Esophagus squamous epithelium (tissue), 5 donors: ENCODE data around the gene YEATS4. TPM values are rescaled to one million over a fixed set of nuclear protein-coding genes. Genes with fewer than 3 reads are reported as not detected.

Experiments
- DNase-seq: peaks from one replicate; lab custom pipeline; 2025; lab: John Stamatoyannopoulos, UW
- H3K27ac ChIP-seq, 4 donors: fragments of 200-600 bp; sonication (generic); one replicate each; pipeline ENCODE4 v1.5.1; 2016 to 2019; ENCODE audit warnings: mild to moderate bottlenecking in 1 of 4
- H3K27me3 ChIP-seq, 4 donors: fragments of 200-600 bp; sonication (generic); 1 replicate in 3 of 4; 2 replicates in 1 of 4; pipeline versions ENCODE4 v1.5.1 to v1.6.0; 2017 to 2021; ENCODE audit warnings: antibody characterized with exemption in 1 of 4
- H3K36me3 ChIP-seq, 3 donors: fragments of 200-600 bp; sonication (generic); one replicate each; pipeline ENCODE4 v1.5.1; 2016 to 2019
- H3K4me1 ChIP-seq, 3 donors: fragments of 200-600 bp; sonication (generic); one replicate each; pipeline ENCODE4 v1.5.1; 2017 to 2019
- H3K4me3 ChIP-seq, 4 donors: fragments of 200-600 bp; sonication (generic); 1 replicate in 3 of 4; 2 replicates in 1 of 4; pipeline ENCODE4 v1.5.1; 2016 to 2019; ENCODE audit warnings: mild to moderate bottlenecking in 2 of 4, moderate library complexity in 1 of 4
- H3K9me3 ChIP-seq, 3 donors: fragments of 200-600 bp; sonication (generic); one replicate each; pipeline ENCODE4 v1.5.1; 2016 to 2019
- POLR2A ChIP-seq, 4 donors: fragments of 450-650 bp; IDR thresholded peaks; one replicate each; pipeline ENCODE4 v1.6.1; 2017; ENCODE audit warnings: antibody characterized with exemption in 4 of 4, mild to moderate bottlenecking in 4 of 4, moderate library complexity in 3 of 4
- WGBS, 2 donors: methylation state at CpG; one replicate each; pipeline ENCODE4 v1.1.5; 2018; 5-methylcytosine and 5-hydroxymethylcytosine counted together
- intact Hi-C: fragments of 100-400 bp; cut with DNase I; formaldehyde crosslinking; loops from one replicate; pipeline ENCODE4 v1.15.0; 2022
- total RNA-seq, 4 donors: library from RNA; depleted of rRNA; stranded (reverse); fragments of >200 nt; gene quantifications; one replicate each; pipeline ENCODE4 v1.1.0, GENCODE V29; 2016
- TF ChIP-seq, protein P1 (sequence below), 6 experiments: fragments of 450-650 bp in 4 of 6; fragments of 200-600 bp in 2 of 6; sonication (generic) in 2 of 6; IDR thresholded peaks; one replicate each; pipeline ENCODE4 v1.5.1; 2016 to 2019; ENCODE audit warnings: antibody characterized with exemption in 6 of 6, mild to moderate bottlenecking in 4 of 6, moderate library complexity in 4 of 6
- donor health status: DM: yes; HTN: yes; CAD: no.

YEATS4 gene
- total RNA-seq, 4 donors from 2014 or later, result 15.0 to 36.9 (median 26.2) TPM

GRCh38 chr12:69388371-69388770 lies 28.8 kb downstream of the YEATS4 start:
- Histone ChIP-seq H3K27me3 (no peaks in the 10 kb centered on the region), H3K9me3 (no peaks in the 10 kb centered on the region), H3K4me3 (no peak overlapping the region), H3K36me3 (peaks cover 0 to 24% (median 0%) of the 10 kb centered on the region in 3 donors), H3K4me1 (peaks cover 0 to 23% (median 0%) of the 10 kb centered on the region in 3 donors), H3K27ac (no peak overlapping the region)
- DNase-seq, result no peak
- 55 to 71% methylated on average over 1 of the region's 1 CpG for WGBS, 2 donors
- no peak for TF ChIP-seq POLR2A (IDR thresholded peaks at IDR 0.05)
- TF ChIP-seq, protein P1, sequence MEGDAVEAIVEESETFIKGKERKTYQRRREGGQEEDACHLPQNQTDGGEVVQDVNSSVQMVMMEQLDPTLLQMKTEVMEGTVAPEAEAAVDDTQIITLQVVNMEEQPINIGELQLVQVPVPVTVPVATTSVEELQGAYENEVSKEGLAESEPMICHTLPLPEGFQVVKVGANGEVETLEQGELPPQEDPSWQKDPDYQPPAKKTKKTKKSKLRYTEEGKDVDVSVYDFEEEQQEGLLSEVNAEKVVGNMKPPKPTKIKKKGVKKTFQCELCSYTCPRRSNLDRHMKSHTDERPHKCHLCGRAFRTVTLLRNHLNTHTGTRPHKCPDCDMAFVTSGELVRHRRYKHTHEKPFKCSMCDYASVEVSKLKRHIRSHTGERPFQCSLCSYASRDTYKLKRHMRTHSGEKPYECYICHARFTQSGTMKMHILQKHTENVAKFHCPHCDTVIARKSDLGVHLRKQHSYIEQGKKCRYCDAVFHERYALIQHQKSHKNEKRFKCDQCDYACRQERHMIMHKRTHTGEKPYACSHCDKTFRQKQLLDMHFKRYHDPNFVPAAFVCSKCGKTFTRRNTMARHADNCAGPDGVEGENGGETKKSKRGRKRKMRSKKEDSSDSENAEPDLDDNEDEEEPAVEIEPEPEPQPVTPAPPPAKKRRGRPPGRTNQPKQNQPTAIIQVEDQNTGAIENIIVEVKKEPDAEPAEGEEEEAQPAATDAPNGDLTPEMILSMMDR (IDR thresholded peaks at IDR 0.05), result peak in 5 of 6 experiments; percentile 24 to 70 (median 60)
- intact Hi-C loops, result no loop called here

DNA sequence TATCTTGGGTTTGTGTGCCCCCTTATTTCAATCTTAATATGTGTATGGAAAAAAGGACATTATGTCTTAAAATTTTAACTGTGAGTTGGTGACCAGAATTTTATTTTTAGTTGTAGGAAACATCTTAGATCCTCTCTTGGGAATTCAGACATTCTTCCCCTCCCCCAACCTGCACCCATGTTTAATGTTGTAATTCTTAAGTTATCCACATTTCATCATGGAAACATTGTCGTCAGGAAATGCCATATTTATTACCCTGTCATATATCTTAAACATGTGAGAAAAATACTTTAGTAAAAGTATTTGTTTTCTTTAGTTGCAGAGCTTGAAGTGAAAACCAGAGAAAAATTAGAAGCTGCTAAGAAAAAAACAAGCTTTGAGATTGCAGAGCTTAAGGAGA lies 30.3 kb downstream of the YEATS4 start:
- peaks cover 0 to 24% (median 0%) of the 10 kb centered on the region in 3 donors for H3K36me3 ChIP-seq
- DNase-seq, result no peak
- H3K27ac ChIP-seq, result no peak overlapping the region
- WGBS, 2 donors, result 42 to 53% methylated on average over 1 of the region's 1 CpG
- peaks cover 0 to 21% (median 0%) of the 10 kb centered on the region in 3 donors for H3K4me1 ChIP-seq
- intact Hi-C loops, result no loop called here
- H3K9me3 ChIP-seq, result no peaks in the 10 kb centered on the region
- TF ChIP-seq, protein P1 (IDR thresholded peaks at IDR 0.05), result no peak
- TF ChIP-seq POLR2A (IDR thresholded peaks at IDR 0.05), result no peak
- H3K4me3 ChIP-seq, result no peak overlapping the region
- peaks cover 0 to 10% (median 0%) of the 10 kb centered on the region in 4 donors for H3K27me3 ChIP-seq

- no peak overlapping the region for H3K27ac ChIP-seq
- TF ChIP-seq, protein P1 (IDR thresholded peaks at IDR 0.05), result no peak
- 85 to 94% methylated on average over 1 of the region's 1 CpG for WGBS, 2 donors
- DNase-seq, result no peak
- H3K9me3 ChIP-seq, result peaks cover 0 to 9% (median 8%) of the 10 kb centered on the region in 3 donors
- H3K36me3 ChIP-seq, result peaks cover 0 to 32% (median 0%) of the 10 kb centered on the region in 3 donors
- peaks cover 0 to 11% (median 0%) of the 10 kb centered on the region in 4 donors for H3K27me3 ChIP-seq
- intact Hi-C loops, result no loop called here
- no peak overlapping the region for H3K4me3 ChIP-seq
- H3K4me1 ChIP-seq, result peaks cover 0 to 16% (median 0%) of the 10 kb centered on the region in 3 donors
These were observed 32.8 kb downstream of the YEATS4 start for GRCh38 chr12:69392179-69392928.

- intact Hi-C loops, result no loop called here
- H3K9me3 ChIP-seq, result peaks cover 0 to 12% (median 11%) of the 10 kb centered on the region in 3 donors
- TF ChIP-seq, protein P1 (IDR thresholded peaks at IDR 0.05), result no peak
- no peak for TF ChIP-seq POLR2A (IDR thresholded peaks at IDR 0.05)
- peaks cover 0 to 16% (median 0%) of the 10 kb centered on the region in 3 donors for H3K4me1 ChIP-seq
- peaks cover 0 to 25% (median 0%) of the 10 kb centered on the region in 3 donors for H3K36me3 ChIP-seq
- WGBS, 2 donors, result 68 to 79% methylated on average over 1 of the region's 1 CpG
- H3K27me3 ChIP-seq, result peaks cover 0 to 11% (median 0%) of the 10 kb centered on the region in 4 donors
- no peak overlapping the region for H3K27ac ChIP-seq
- H3K4me3 ChIP-seq, result no peak overlapping the region
- no peak for DNase-seq
These were observed 36.5 kb downstream of the YEATS4 start for GRCh38 chr12:69396041-69396440.

DNA sequence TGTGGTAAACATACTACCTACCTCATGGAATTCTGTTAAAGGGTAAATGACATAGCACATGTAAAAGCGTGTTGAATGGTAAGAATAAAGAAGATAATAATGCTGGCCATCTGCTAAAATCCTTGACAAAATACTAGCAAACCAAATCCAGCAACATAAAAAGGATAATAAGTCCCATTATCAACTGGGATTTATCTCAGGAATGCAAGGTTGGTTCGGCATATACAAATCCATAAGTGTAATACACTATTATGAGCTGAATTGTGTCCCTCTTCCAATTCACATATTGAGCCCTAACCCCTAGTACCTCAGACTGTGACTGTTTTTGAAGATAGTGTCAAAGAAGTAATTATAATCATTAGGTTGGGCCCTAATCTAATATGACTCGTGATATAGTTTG lies 37.4 kb downstream of the YEATS4 start:
- TF ChIP-seq, protein P1 (IDR thresholded peaks at IDR 0.05), result no peak
- no peak for TF ChIP-seq POLR2A (IDR thresholded peaks at IDR 0.05)
- H3K36me3 ChIP-seq, result peaks cover 0 to 16% (median 0%) of the 10 kb centered on the region in 3 donors
- DNase-seq, result no peak
- H3K9me3 ChIP-seq, result peaks cover 0 to 12% (median 11%) of the 10 kb centered on the region in 3 donors
- no peak overlapping the region for H3K27ac ChIP-seq
- H3K4me1 ChIP-seq, result peaks cover 0 to 19% (median 0%) of the 10 kb centered on the region in 3 donors
- 88 to 98% methylated on average over 3 of the region's 3 CpGs for WGBS, 2 donors
- peaks cover 0 to 11% (median 0%) of the 10 kb centered on the region in 4 donors for H3K27me3 ChIP-seq
- no peak overlapping the region for H3K4me3 ChIP-seq
- intact Hi-C loops, result no loop called here
